Smooth muscle cell (in vitro differentiated cells): Measurements from ENCODE around the gene CNNM1. TPM values are rescaled to one million over a fixed set of nuclear protein-coding genes. Genes with fewer than 3 reads are reported as not detected.

Experiments used
- DNase-seq: peaks from one replicate; lab custom pipeline; 2025; ENCODE audit not compliant: unreplicated experiment; lab: John Stamatoyannopoulos, UW
- H2AFZ ChIP-seq: fragments of 200-600 bp; sonication (generic); 2 replicates; pipeline ENCODE4 v1.6.0; 2016; ENCODE audit warnings: antibody characterized with exemption, low read depth, mild to moderate bottlenecking
- H3F3A ChIP-seq: fragments of 200-600 bp; sonication (generic); 2 replicates; pipeline ENCODE4 v1.6.0; 2017; ENCODE audit warnings: antibody characterized with exemption, low read depth
- H3K27ac ChIP-seq: fragments of 200-600 bp; sonication (generic); 2 replicates; pipeline ENCODE4 v1.5.1; 2016; ENCODE audit warnings: low read depth, mild to moderate bottlenecking
- H3K27me3 ChIP-seq: fragments of 200-600 bp; sonication (generic); 2 replicates; pipeline ENCODE4 v1.6.1; 2016; ENCODE audit warnings: low read depth, mild to moderate bottlenecking
- H3K36me3 ChIP-seq: fragments of 200-600 bp; sonication (generic); 2 replicates; pipeline ENCODE4 v1.5.1; 2016; ENCODE audit warnings: low read depth
- H3K4me1 ChIP-seq: fragments of 200-600 bp; sonication (generic); 2 replicates; pipeline ENCODE4 v1.5.1; 2016; ENCODE audit warnings: low read depth
- H3K4me2 ChIP-seq: fragments of 200-600 bp; sonication (generic); 2 replicates; pipeline ENCODE4 v1.6.0; 2016; ENCODE audit warnings: mild to moderate bottlenecking
- H3K4me3 ChIP-seq: fragments of 200-600 bp; sonication (generic); 2 replicates; pipeline ENCODE4 v1.5.1; 2016; ENCODE audit warnings: mild to moderate bottlenecking
- H3K79me2 ChIP-seq: fragments of 200-600 bp; sonication (generic); 2 replicates; pipeline ENCODE4 v1.6.0; 2016; ENCODE audit warnings: low read depth, mild to moderate bottlenecking
- H3K9ac ChIP-seq: fragments of 200-600 bp; sonication (generic); 2 replicates; pipeline ENCODE4 v1.6.0; 2016; ENCODE audit warnings: low read depth
- H3K9me3 ChIP-seq: fragments of 200-600 bp; sonication (generic); replicated peaks from 2 replicates; pipeline ENCODE4 v1.5.1; 2016; ENCODE audit warnings: low read depth
- H4K20me1 ChIP-seq: fragments of 200-600 bp; sonication (generic); 2 replicates; pipeline ENCODE4 v1.6.0; 2016; ENCODE audit warnings: low read depth
- WGBS: methylation state at CpG from one replicate; pipeline ENCODE4 v1.1.7; 2016; ENCODE audit warnings: low lambda C conversion rate; 5-methylcytosine and 5-hydroxymethylcytosine counted together
- polyA plus RNA-seq: library from polyadenylated mRNA; unstranded; fragments of >200 nt; fragmentation: Nextera tagmentation; extraction: Ambion mirVana; gene quantifications from 2 replicates; pipeline ENCODE4 v1.2.1, GENCODE V29; 2016
- total RNA-seq: library from RNA; depleted of rRNA; stranded (reverse); fragments of >200 nt; gene quantifications from 2 replicates; pipeline ENCODE4 v1.2.3, GENCODE V29; 2014
- TF ChIP-seq, protein P1 (sequence below): fragments of 200-600 bp; sonication (generic); IDR thresholded peaks from 2 replicates; pipeline ENCODE4 v1.5.1; 2017; ENCODE audit warnings: borderline replicate concordance, mild to moderate bottlenecking, antibody characterized with exemption; ENCODE audit not compliant: insufficient read depth, poor library complexity, severe bottlenecking

CNNM1 gene
- total and polyA plus RNA-seq, 2 experiments from 2014 or later: 0.04 TPM; not detected in 1

DNA sequence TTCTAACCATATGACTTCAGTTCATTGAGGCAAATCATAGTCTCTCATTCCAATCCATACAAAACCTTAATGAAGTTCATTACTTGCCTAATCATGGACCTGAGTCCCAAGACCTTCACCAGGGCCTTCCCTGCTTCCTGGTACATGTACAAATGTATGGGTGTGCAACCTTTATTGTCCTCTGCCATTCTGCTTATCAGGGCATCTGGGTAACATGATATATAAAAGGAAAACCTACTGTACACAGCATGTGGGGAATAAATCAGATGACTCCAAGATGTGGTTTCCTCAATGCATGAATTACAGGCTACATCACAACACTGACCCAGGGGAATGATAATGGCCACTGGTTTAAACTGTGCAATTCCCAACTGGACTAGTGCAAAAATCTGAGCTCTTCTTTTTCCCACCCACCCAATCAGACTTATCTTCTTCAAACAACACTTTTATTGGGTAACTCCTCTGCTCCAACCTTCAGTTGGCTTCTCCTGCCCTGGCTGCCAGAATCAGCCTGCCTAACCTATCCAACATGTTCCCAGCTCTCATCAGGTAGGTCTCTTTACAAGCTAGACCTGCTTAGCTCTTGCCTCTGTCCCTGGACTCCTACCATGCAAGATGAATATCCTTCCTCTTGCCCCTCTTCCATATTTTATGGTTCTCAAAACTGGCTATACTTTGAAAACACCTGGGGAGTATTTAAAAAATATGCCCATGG is 89.9 kb downstream of the CNNM1 start:
- no peak overlapping the region for H3K4me2 ChIP-seq
- no peak overlapping the region for H3K9ac ChIP-seq
- TF ChIP-seq, protein P1, sequence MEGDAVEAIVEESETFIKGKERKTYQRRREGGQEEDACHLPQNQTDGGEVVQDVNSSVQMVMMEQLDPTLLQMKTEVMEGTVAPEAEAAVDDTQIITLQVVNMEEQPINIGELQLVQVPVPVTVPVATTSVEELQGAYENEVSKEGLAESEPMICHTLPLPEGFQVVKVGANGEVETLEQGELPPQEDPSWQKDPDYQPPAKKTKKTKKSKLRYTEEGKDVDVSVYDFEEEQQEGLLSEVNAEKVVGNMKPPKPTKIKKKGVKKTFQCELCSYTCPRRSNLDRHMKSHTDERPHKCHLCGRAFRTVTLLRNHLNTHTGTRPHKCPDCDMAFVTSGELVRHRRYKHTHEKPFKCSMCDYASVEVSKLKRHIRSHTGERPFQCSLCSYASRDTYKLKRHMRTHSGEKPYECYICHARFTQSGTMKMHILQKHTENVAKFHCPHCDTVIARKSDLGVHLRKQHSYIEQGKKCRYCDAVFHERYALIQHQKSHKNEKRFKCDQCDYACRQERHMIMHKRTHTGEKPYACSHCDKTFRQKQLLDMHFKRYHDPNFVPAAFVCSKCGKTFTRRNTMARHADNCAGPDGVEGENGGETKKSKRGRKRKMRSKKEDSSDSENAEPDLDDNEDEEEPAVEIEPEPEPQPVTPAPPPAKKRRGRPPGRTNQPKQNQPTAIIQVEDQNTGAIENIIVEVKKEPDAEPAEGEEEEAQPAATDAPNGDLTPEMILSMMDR: no peak
- peaks cover 11% of the 10 kb centered on the region for H3K79me2 ChIP-seq
- no peak overlapping the region for H3K4me3 ChIP-seq
- H3K27me3 ChIP-seq: no peaks in the 10 kb centered on the region
- H3K27ac ChIP-seq: no peak overlapping the region
- H3K36me3 ChIP-seq: peaks cover 10% of the 10 kb centered on the region
- peaks cover 3% of the 10 kb centered on the region for H4K20me1 ChIP-seq
- no peaks in the 10 kb centered on the region for H3F3A ChIP-seq
- no peak for DNase-seq
- H3K4me1 ChIP-seq: no peaks in the 10 kb centered on the region
- H3K9me3 ChIP-seq: no peaks in the 10 kb centered on the region
- H2AFZ ChIP-seq: no peak overlapping the region

DNA sequence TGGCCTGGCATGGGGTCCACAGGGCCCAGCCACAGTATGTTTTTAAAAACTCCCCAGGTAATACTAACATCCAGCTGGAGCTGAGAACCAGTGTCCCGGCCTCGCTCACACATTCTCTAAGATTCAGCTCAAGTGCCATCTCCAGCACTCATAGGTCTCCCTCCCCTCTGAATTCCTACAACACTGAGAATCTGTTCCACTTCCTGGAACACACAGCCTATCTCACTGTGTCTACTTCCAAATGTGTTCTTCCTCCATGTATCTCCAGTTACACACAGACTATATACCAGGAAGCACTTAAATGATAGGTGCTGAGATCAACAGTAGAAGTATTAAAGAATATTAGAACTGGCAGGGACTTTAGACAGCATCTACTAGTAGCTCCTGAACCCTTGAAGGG is 90.5 kb downstream of the CNNM1 start:
- H3K27ac ChIP-seq: no peak overlapping the region
- no peaks in the 10 kb centered on the region for H3K27me3 ChIP-seq
- H3F3A ChIP-seq: no peaks in the 10 kb centered on the region
- TF ChIP-seq, protein P1: no peak
- no peak overlapping the region for H3K4me3 ChIP-seq
- H3K9ac ChIP-seq: no peak overlapping the region
- peaks cover 11% of the 10 kb centered on the region for H3K79me2 ChIP-seq
- no peak overlapping the region for H2AFZ ChIP-seq
- peaks cover 10% of the 10 kb centered on the region for H3K36me3 ChIP-seq
- no peak for DNase-seq
- H3K4me1 ChIP-seq: no peaks in the 10 kb centered on the region
- 100% methylated on average over 2 of the region's 2 CpGs for WGBS
- H3K4me2 ChIP-seq: no peak overlapping the region
- peaks cover 3% of the 10 kb centered on the region for H4K20me1 ChIP-seq
- no peaks in the 10 kb centered on the region for H3K9me3 ChIP-seq

DNA sequence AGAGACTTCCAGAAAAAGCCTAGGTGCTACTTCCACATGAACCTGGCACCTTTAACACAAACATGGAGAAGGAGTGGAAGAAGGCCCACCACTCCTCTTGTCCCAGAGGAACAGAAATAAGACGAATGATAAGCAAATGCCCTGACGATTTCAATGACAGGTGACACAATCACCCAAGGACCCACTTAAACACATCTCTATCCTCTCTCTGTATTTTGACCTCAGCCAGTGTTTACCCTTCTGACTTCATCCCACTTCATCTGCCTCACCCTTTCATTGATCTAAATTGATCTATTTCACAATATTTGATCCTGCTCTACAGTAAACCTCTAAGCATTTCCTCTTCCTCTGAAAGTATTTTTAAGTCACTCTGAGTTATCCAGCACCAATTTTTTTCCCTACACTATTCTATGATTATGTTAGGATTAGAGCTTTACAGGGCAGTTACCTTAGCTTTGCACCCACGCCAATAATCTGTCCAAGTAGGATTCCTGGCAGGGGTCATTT is 92.1 kb downstream of the CNNM1 start:
- peaks cover 11% of the 10 kb centered on the region for H3K79me2 ChIP-seq
- H4K20me1 ChIP-seq: peaks cover 7% of the 10 kb centered on the region
- peaks cover 10% of the 10 kb centered on the region for H3K36me3 ChIP-seq
- H3K4me3 ChIP-seq: no peak overlapping the region
- H3K9me3 ChIP-seq: no peaks in the 10 kb centered on the region
- H3K4me2 ChIP-seq: no peak overlapping the region
- TF ChIP-seq, protein P1: no peak
- no peak overlapping the region for H3K9ac ChIP-seq
- H2AFZ ChIP-seq: no peak overlapping the region
- H3K27ac ChIP-seq: no peak overlapping the region
- no peaks in the 10 kb centered on the region for H3F3A ChIP-seq
- H3K27me3 ChIP-seq: no peaks in the 10 kb centered on the region
- WGBS: 96% methylated on average over 3 of the region's 3 CpGs
- no peaks in the 10 kb centered on the region for H3K4me1 ChIP-seq
- DNase-seq: no peak
